Neural cell (in vitro differentiated cells): ENCODE measurements around the gene CFAP92. TPM values are rescaled to one million over a fixed set of nuclear protein-coding genes. Genes with fewer than 3 reads are reported as not detected.

Experiments
- H2AFZ ChIP-seq: fragments of 200-600, 300-800 bp; sonication (generic), shearing (Covaris generic); 2 replicates; pipeline ENCODE4 v1.6.0; 2014; ENCODE audit warnings: low read depth, mild to moderate bottlenecking, antibody characterized with exemption, low read length, moderate library complexity
- H3F3A ChIP-seq: fragments of 200-600 bp; shearing (Covaris generic); 2 replicates; pipeline ENCODE4 v1.6.1; 2016; ENCODE audit warnings: mild to moderate bottlenecking, moderate library complexity, mixed read lengths, antibody characterized with exemption, low read length; ENCODE audit not compliant: insufficient read depth, poor library complexity, severe bottlenecking
- H3K27ac ChIP-seq: fragments of 200-600, 300-800 bp; sonication (generic), shearing (Covaris generic); 2 replicates; pipeline ENCODE4 v1.5.1; 2014; ENCODE audit warnings: mild to moderate bottlenecking, low read length, moderate library complexity
- H3K27me3 ChIP-seq: fragments of 300-800, 200-600 bp; sonication (generic), shearing (Covaris generic); 2 replicates; pipeline ENCODE4 v1.6.0; 2014; ENCODE audit warnings: mild to moderate bottlenecking, low read depth, low read length, moderate library complexity; ENCODE audit not compliant: insufficient read depth
- H3K36me3 ChIP-seq: fragments of 300-800, 200-600 bp; sonication (generic), shearing (Covaris generic); 2 replicates; pipeline ENCODE4 v1.5.1; 2014; ENCODE audit warnings: mild to moderate bottlenecking, antibody characterized with exemption, low read length, moderate library complexity; ENCODE audit not compliant: insufficient read depth
- H3K4me2 ChIP-seq: fragments of 300-800, 200-600 bp; sonication (generic), shearing (Covaris generic); 2 replicates; pipeline ENCODE4 v1.6.0; 2014; ENCODE audit warnings: mild to moderate bottlenecking, low read length
- H3K4me3 ChIP-seq: fragments of 300-800, 200-600 bp; sonication (generic), shearing (Covaris generic); 2 replicates; pipeline ENCODE4 v1.5.1; 2014; ENCODE audit warnings: mild to moderate bottlenecking, low read length, moderate library complexity
- H3K79me2 ChIP-seq: fragments of 200-600 bp; shearing (Covaris generic); replicated peaks from 2 replicates; pipeline ENCODE4 v1.6.0; 2014; ENCODE audit warnings: mild to moderate bottlenecking, low read length, moderate library complexity; ENCODE audit not compliant: insufficient read depth
- H3K9ac ChIP-seq: fragments of 300-800, 200-600 bp; sonication (generic), shearing (Covaris generic); 2 replicates; pipeline ENCODE4 v1.6.1; 2016; ENCODE audit warnings: mild to moderate bottlenecking, low read length, mixed read lengths
- H3K9me2 ChIP-seq: fragments of 200-600 bp; shearing (Covaris generic); 2 replicates; pipeline ENCODE4 v1.6.1; 2016; ENCODE audit warnings: mild to moderate bottlenecking, low read length, mixed read lengths; ENCODE audit not compliant: insufficient read depth
- H3K9me3 ChIP-seq: fragments of 200-600, 300-800 bp; sonication (generic), shearing (Covaris generic); 2 replicates; pipeline ENCODE4 v1.6.1; 2016; ENCODE audit warnings: mild to moderate bottlenecking, mixed run types, low read length, moderate library complexity, mixed read lengths
- H4K20me1 ChIP-seq: fragments of 200-600 bp; shearing (Covaris generic); 2 replicates; pipeline ENCODE4 v1.6.1; 2016; ENCODE audit warnings: mild to moderate bottlenecking, mixed run types; ENCODE audit not compliant: insufficient read depth
- EP300 ChIP-seq: fragments of 450-650 bp; conservative IDR thresholded peaks from 2 replicates; pipeline ENCODE4 v1.6.1; 2014; ENCODE audit warnings: antibody characterized with exemption, mild to moderate bottlenecking, moderate library complexity; ENCODE audit not compliant: poor library complexity, severe bottlenecking
- EZH2 ChIP-seq: fragments of 200-600, 300-800 bp; shearing (Covaris generic), sonication (generic); IDR thresholded peaks from 2 replicates; pipeline ENCODE4 v1.6.1; 2014; ENCODE audit warnings: antibody characterized with exemption, low read length, borderline replicate concordance, mild to moderate bottlenecking; ENCODE audit not compliant: insufficient read depth, poor library complexity, severe bottlenecking
- MXI1 ChIP-seq: fragments of 450-650 bp; conservative IDR thresholded peaks from 2 replicates; pipeline ENCODE4 v1.6.1; 2014; ENCODE audit warnings: antibody characterized with exemption, mild to moderate bottlenecking; ENCODE audit not compliant: poor library complexity, severe bottlenecking
- POLR2AphosphoS5 ChIP-seq: IDR thresholded peaks from 2 replicates; pipeline ENCODE4 v1.6.1; 2012
- RAD21 ChIP-seq: fragments of 450-650 bp; conservative IDR thresholded peaks from 2 replicates; pipeline ENCODE4 v1.6.1; 2014; ENCODE audit warnings: antibody characterized with exemption, mild to moderate bottlenecking, moderate library complexity
- SMC3 ChIP-seq: fragments of 450-650 bp; conservative IDR thresholded peaks from 2 replicates; pipeline ENCODE4 v1.6.1; 2014; ENCODE audit warnings: antibody characterized with exemption, mild to moderate bottlenecking, moderate library complexity; ENCODE audit not compliant: poor library complexity
- TAF1 ChIP-seq: IDR thresholded peaks from 2 replicates; pipeline ENCODE4 v1.6.1; 2012; ENCODE audit warnings: low read depth
- polyA plus RNA-seq: library from polyadenylated mRNA; depleted of rRNA; stranded (reverse); fragments of >200 nt; gene quantifications from 2 replicates; pipeline ENCODE4 v1.2.3, GENCODE V29; 2014
- TF ChIP-seq, protein P1 (sequence below): fragments of 450-650 bp; IDR thresholded peaks from 2 replicates; pipeline ENCODE4 v1.5.1; 2014; ENCODE audit warnings: antibody characterized with exemption, mild to moderate bottlenecking, moderate library complexity; ENCODE audit not compliant: poor library complexity, severe bottlenecking
- TF ChIP-seq, protein P2 (sequence below): IDR thresholded peaks from 2 replicates; pipeline ENCODE4 v1.6.1; 2012; ENCODE audit warnings: borderline replicate concordance

CFAP92 gene
- polyA plus RNA-seq, 1 donor from 2014 or later: 0.69 TPM

DNA sequence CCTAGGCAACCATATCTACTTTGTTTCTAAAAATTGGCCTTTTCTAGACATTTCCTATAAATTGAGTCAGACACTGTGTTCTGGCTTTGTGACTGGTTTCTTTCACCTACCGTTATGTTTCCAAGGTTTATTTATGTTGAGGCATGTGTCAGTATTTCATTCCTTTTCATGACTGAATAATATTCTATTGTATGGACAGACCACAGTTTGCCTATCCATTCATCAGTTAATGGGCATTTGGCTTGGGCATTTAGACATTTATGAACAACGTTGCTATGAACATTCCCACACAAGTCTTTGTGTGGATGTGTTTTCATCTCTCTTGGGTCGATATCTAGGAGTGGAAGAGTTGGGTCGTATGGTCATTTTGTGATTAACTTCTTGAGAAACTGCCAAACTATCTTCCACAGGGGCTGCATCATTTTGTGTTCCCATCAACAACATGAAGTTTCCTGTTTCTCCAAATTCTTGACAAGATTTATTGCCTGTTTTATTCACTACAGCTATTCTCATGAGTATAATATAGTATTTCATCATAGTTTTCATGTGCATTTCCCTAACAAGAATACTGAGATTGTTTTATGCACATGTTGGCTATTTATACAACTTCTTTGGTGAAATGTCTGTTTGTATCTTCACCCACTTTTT, 3.7 kb upstream of the CFAP92 start:
- H3K27ac ChIP-seq: no peak overlapping the region
- H3K4me2 ChIP-seq: no peak overlapping the region
- H3F3A ChIP-seq: no peaks in the 10 kb centered on the region
- TF ChIP-seq EZH2 (no peak), MXI1 (no peak), EP300 (no peak), SMC3 (no peak), POLR2AphosphoS5 (no peak), RAD21 (no peak), TAF1 (no peak)
- TF ChIP-seq, protein P1, sequence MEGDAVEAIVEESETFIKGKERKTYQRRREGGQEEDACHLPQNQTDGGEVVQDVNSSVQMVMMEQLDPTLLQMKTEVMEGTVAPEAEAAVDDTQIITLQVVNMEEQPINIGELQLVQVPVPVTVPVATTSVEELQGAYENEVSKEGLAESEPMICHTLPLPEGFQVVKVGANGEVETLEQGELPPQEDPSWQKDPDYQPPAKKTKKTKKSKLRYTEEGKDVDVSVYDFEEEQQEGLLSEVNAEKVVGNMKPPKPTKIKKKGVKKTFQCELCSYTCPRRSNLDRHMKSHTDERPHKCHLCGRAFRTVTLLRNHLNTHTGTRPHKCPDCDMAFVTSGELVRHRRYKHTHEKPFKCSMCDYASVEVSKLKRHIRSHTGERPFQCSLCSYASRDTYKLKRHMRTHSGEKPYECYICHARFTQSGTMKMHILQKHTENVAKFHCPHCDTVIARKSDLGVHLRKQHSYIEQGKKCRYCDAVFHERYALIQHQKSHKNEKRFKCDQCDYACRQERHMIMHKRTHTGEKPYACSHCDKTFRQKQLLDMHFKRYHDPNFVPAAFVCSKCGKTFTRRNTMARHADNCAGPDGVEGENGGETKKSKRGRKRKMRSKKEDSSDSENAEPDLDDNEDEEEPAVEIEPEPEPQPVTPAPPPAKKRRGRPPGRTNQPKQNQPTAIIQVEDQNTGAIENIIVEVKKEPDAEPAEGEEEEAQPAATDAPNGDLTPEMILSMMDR: no peak
- TF ChIP-seq, protein P2, sequence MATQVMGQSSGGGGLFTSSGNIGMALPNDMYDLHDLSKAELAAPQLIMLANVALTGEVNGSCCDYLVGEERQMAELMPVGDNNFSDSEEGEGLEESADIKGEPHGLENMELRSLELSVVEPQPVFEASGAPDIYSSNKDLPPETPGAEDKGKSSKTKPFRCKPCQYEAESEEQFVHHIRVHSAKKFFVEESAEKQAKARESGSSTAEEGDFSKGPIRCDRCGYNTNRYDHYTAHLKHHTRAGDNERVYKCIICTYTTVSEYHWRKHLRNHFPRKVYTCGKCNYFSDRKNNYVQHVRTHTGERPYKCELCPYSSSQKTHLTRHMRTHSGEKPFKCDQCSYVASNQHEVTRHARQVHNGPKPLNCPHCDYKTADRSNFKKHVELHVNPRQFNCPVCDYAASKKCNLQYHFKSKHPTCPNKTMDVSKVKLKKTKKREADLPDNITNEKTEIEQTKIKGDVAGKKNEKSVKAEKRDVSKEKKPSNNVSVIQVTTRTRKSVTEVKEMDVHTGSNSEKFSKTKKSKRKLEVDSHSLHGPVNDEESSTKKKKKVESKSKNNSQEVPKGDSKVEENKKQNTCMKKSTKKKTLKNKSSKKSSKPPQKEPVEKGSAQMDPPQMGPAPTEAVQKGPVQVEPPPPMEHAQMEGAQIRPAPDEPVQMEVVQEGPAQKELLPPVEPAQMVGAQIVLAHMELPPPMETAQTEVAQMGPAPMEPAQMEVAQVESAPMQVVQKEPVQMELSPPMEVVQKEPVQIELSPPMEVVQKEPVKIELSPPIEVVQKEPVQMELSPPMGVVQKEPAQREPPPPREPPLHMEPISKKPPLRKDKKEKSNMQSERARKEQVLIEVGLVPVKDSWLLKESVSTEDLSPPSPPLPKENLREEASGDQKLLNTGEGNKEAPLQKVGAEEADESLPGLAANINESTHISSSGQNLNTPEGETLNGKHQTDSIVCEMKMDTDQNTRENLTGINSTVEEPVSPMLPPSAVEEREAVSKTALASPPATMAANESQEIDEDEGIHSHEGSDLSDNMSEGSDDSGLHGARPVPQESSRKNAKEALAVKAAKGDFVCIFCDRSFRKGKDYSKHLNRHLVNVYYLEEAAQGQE: no peak
- H3K36me3 ChIP-seq: no peaks in the 10 kb centered on the region
- H3K9ac ChIP-seq: no peak overlapping the region
- no peaks in the 10 kb centered on the region for H3K79me2 ChIP-seq
- H3K4me3 ChIP-seq: no peak overlapping the region
- no peaks in the 10 kb centered on the region for H3K9me2 ChIP-seq
- no peak overlapping the region for H2AFZ ChIP-seq
- H4K20me1 ChIP-seq: no peaks in the 10 kb centered on the region
- no peaks in the 10 kb centered on the region for H3K9me3 ChIP-seq
- peaks cover 28% of the 10 kb centered on the region for H3K27me3 ChIP-seq

GRCh38 chr3:128996726-128997125, 2.9 kb upstream of the CFAP92 start:
- no peaks in the 10 kb centered on the region for H4K20me1 ChIP-seq
- no peaks in the 10 kb centered on the region for H3K9me2 ChIP-seq
- no peak overlapping the region for H3K9ac ChIP-seq
- H3K4me2 ChIP-seq: no peak overlapping the region
- H2AFZ ChIP-seq: no peak overlapping the region
- H3K79me2 ChIP-seq: no peaks in the 10 kb centered on the region
- H3F3A ChIP-seq: no peaks in the 10 kb centered on the region
- TF ChIP-seq TAF1: no peak
- no peak for TF ChIP-seq EZH2
- TF ChIP-seq, protein P1: no peak
- no peak for TF ChIP-seq SMC3
- no peak for TF ChIP-seq POLR2AphosphoS5
- no peak for TF ChIP-seq RAD21
- no peak for TF ChIP-seq EP300
- TF ChIP-seq, protein P2: no peak
- no peak for TF ChIP-seq MXI1
- no peak overlapping the region for H3K4me3 ChIP-seq
- no peaks in the 10 kb centered on the region for H3K36me3 ChIP-seq
- H3K27ac ChIP-seq: no peak overlapping the region
- no peaks in the 10 kb centered on the region for H3K9me3 ChIP-seq
- peaks cover 19% of the 10 kb centered on the region for H3K27me3 ChIP-seq
